H9 (cell line): ENCODE measurements around the gene SMIM10. TPM values are rescaled to one million over a fixed set of nuclear protein-coding genes. Genes with fewer than 3 reads are reported as not detected.

Experiments
- DNase-seq: peaks from one replicate; pipeline ENCODE4 v3.0.0-alpha.2; 2017
- H2AFZ ChIP-seq: one replicate; pipeline ENCODE4 v1.6.1; 2013; ENCODE audit warnings: mild to moderate bottlenecking, low read length, control low read depth, moderate library complexity
- H2AK5ac ChIP-seq: 2 replicates; pipeline ENCODE4 v1.6.1; 2013; ENCODE audit warnings: low read length, control low read depth, mixed read lengths; ENCODE audit not compliant: insufficient read length
- H2BK120ac ChIP-seq: one replicate; pipeline ENCODE4 v1.6.1; 2013; ENCODE audit warnings: low read depth, mild to moderate bottlenecking, low read length, control low read depth, inconsistent platforms; ENCODE audit not compliant: poor library complexity, severe bottlenecking
- H2BK12ac ChIP-seq: 2 replicates; pipeline ENCODE4 v1.6.1; 2013; ENCODE audit warnings: low read length, control low read depth, mixed read lengths, low read depth; ENCODE audit not compliant: insufficient read length
- H2BK15ac ChIP-seq: 2 replicates; pipeline ENCODE4 v1.6.1; 2013; ENCODE audit warnings: low read depth, low read length, control low read depth
- H2BK20ac ChIP-seq: one replicate; pipeline ENCODE4 v1.6.1; 2013; ENCODE audit warnings: low read depth, mild to moderate bottlenecking, low read length, control low read depth, inconsistent platforms; ENCODE audit not compliant: poor library complexity, severe bottlenecking
- H2BK5ac ChIP-seq: 2 replicates; pipeline ENCODE4 v1.6.1; 2013; ENCODE audit warnings: low read length, control low read depth, mixed read lengths; ENCODE audit not compliant: insufficient read length
- H3K14ac ChIP-seq: 2 replicates; pipeline ENCODE4 v1.6.1; 2013; ENCODE audit warnings: low read length, control low read depth; ENCODE audit not compliant: insufficient read depth
- H3K18ac ChIP-seq: 2 replicates; pipeline ENCODE4 v1.6.1; 2013; ENCODE audit warnings: low read depth, mild to moderate bottlenecking, mixed read lengths, low read length, control low read depth; ENCODE audit not compliant: insufficient read length
- H3K23ac ChIP-seq: 2 replicates; pipeline ENCODE4 v1.6.1; 2013; ENCODE audit warnings: low read length, control low read depth, mixed read lengths, low read depth; ENCODE audit not compliant: insufficient read length
- H3K23me2 ChIP-seq: 2 replicates; pipeline ENCODE4 v1.6.1; 2013; ENCODE audit warnings: low read depth, mild to moderate bottlenecking, mixed read lengths, low read length, control low read depth; ENCODE audit not compliant: insufficient read length, poor library complexity, severe bottlenecking
- H3K27ac ChIP-seq: 2 replicates; pipeline ENCODE4 v1.5.1; 2013; ENCODE audit warnings: low read length, control low read depth, mixed read lengths, low read depth; ENCODE audit not compliant: insufficient read length
- H3K27me3 ChIP-seq: 2 replicates; pipeline ENCODE4 v1.6.1; 2013; ENCODE audit warnings: low read length, control low read depth, inconsistent platforms; ENCODE audit not compliant: insufficient read depth
- H3K4ac ChIP-seq: 2 replicates; pipeline ENCODE4 v1.6.1; 2013; ENCODE audit warnings: low read depth, mild to moderate bottlenecking, control low read depth, inconsistent platforms, low read length, moderate library complexity
- H3K4me1 ChIP-seq: 2 replicates; pipeline ENCODE4 v1.6.1; 2013; ENCODE audit warnings: low read length, control low read depth, inconsistent platforms; ENCODE audit not compliant: insufficient read depth
- H3K4me2 ChIP-seq: 2 replicates; pipeline ENCODE4 v1.6.1; 2013; ENCODE audit warnings: low read length, control low read depth, mixed read lengths; ENCODE audit not compliant: insufficient read length, insufficient read depth
- H3K56ac ChIP-seq: 2 replicates; pipeline ENCODE4 v1.6.1; 2013; ENCODE audit warnings: low read depth, mild to moderate bottlenecking, mixed read lengths, low read length, control low read depth; ENCODE audit not compliant: insufficient read length
- H3K79me1 ChIP-seq: 2 replicates; pipeline ENCODE4 v1.6.1; 2013; ENCODE audit warnings: low read depth, mild to moderate bottlenecking, moderate library complexity, low read length, control low read depth, inconsistent platforms; ENCODE audit not compliant: insufficient read depth, poor library complexity, severe bottlenecking
- H3K79me2 ChIP-seq: 2 replicates; pipeline ENCODE4 v1.6.1; 2013; ENCODE audit warnings: low read length, control low read depth, inconsistent platforms; ENCODE audit not compliant: insufficient read depth
- H3K9ac ChIP-seq: 2 replicates; pipeline ENCODE4 v1.6.1; 2013; ENCODE audit warnings: low read length, control low read depth, mixed read lengths; ENCODE audit not compliant: insufficient read length; ENCODE audit errors: extremely low read depth
- H3K9me3 ChIP-seq: one replicate; pipeline ENCODE4 v1.6.1; 2013; ENCODE audit warnings: low read depth, low read length, inconsistent platforms; ENCODE audit not compliant: control insufficient read depth
- H3T11ph ChIP-seq: one replicate; pipeline ENCODE4 v1.6.1; 2013; ENCODE audit warnings: mild to moderate bottlenecking, low read length, control low read depth, inconsistent platforms
- H4K20me1 ChIP-seq: one replicate; pipeline ENCODE4 v1.6.1; 2013; ENCODE audit not compliant: control insufficient read depth, insufficient read length, insufficient read depth
- H4K5ac ChIP-seq: 2 replicates; pipeline ENCODE4 v1.6.1; 2013; ENCODE audit warnings: low read depth, mild to moderate bottlenecking, mixed read lengths, low read length, control low read depth; ENCODE audit not compliant: insufficient read length
- H4K8ac ChIP-seq: replicated peaks from 2 replicates; pipeline ENCODE4 v1.6.1; 2013; ENCODE audit warnings: low read length, control low read depth, mixed read lengths, low read depth; ENCODE audit not compliant: insufficient read length
- H4K91ac ChIP-seq: 2 replicates; pipeline ENCODE4 v1.6.1; 2013; ENCODE audit warnings: low read depth, mild to moderate bottlenecking, moderate library complexity, mixed read lengths, low read length, control low read depth; ENCODE audit not compliant: insufficient read length
- H3K27ac Mint-ChIP-seq, 3 experiments: 2 replicates in 2 of 3; 3 replicates in 1 of 3; pipeline ENCODE4 v1.8.0; 2020 to 2021; ENCODE audit warnings: mixed read lengths in 3 of 3, mild to moderate bottlenecking in 1 of 3, moderate library complexity in 1 of 3
- H3K27me3 Mint-ChIP-seq: 2 replicates; pipeline ENCODE4 v1.8.0; 2021; ENCODE audit warnings: low read depth, mild to moderate bottlenecking, moderate library complexity, mixed read lengths
- H3K36me3 Mint-ChIP-seq, 3 experiments: 2 replicates in 2 of 3; 3 replicates in 1 of 3; pipeline ENCODE4 v1.8.0; 2020 to 2021; ENCODE audit warnings: low read depth in 3 of 3, mixed read lengths in 3 of 3; ENCODE audit not compliant: insufficient read depth in 1 of 3
- H3K4me1 Mint-ChIP-seq, 2 experiments: 2 replicates each; pipeline ENCODE4 v1.8.0; 2020; ENCODE audit warnings: mixed read lengths in 2 of 2
- H3K4me3 Mint-ChIP-seq, 2 experiments: 2 replicates in 1 of 2; 3 replicates in 1 of 2; pipeline ENCODE4 v1.8.0; 2020 to 2021; ENCODE audit warnings: mild to moderate bottlenecking in 2 of 2, mixed read lengths in 2 of 2, moderate library complexity in 1 of 2
- H3K9me3 Mint-ChIP-seq, 2 experiments: 2 replicates in 1 of 2; 3 replicates in 1 of 2; pipeline ENCODE4 v1.8.0; 2020; ENCODE audit warnings: mild to moderate bottlenecking in 2 of 2, mixed read lengths in 2 of 2, moderate library complexity in 1 of 2
- CTCF ChIP-seq: fragments of 200-600 bp; sonication (generic); conservative IDR thresholded peaks from 3 replicates; pipeline ENCODE4 v1.8.0; 2021; ENCODE audit warnings: antibody characterized with exemption, mild to moderate bottlenecking
- WGBS: extraction: QIAGEN DNeasy Blood & Tissue Kit; methylation state at CpG from one replicate; pipeline ENCODE4 v1.1.7; 2013; ENCODE audit warnings: missing lambda C conversion rate, low lambda C conversion rate, mixed read lengths; ENCODE audit not compliant: insufficient read length; ENCODE audit errors: extremely low coverage; 5-methylcytosine and 5-hydroxymethylcytosine counted together
- total RNA-seq: library from RNA; stranded (reverse); gene quantifications from 2 replicates; pipeline ENCODE4 v1.2.1, GENCODE V29; 2021

Gene SMIM10
- total RNA-seq, 1 experiment from 2014 or later, result 1.2 TPM

GRCh38 chrX:135010921-135011320 lies 20.1 kb downstream of the SMIM10 start:
- H3K56ac ChIP-seq, result no peak overlapping the region
- H3K4me1 ChIP-seq, result peaks cover 10% of the 10 kb centered on the region; the same call in 1 of the 2 replicates
- H2AK5ac ChIP-seq, result no peak overlapping the region
- H3K23ac ChIP-seq, result no peak overlapping the region
- H3K18ac ChIP-seq, result no peak overlapping the region
- H2BK120ac ChIP-seq, result no peak overlapping the region
- no CpG with 5 or more reads among the region's 4 CpGs for WGBS
- H3K9ac ChIP-seq, result no peak overlapping the region
- no peaks in the 10 kb centered on the region for H3K23me2 ChIP-seq
- no peaks in the 10 kb centered on the region for H3K79me1 ChIP-seq
- no peaks in the 10 kb centered on the region; the same call in 1 of the 2 replicates for H3K79me2 ChIP-seq
- no peak overlapping the region for H3K27ac ChIP-seq
- no peak overlapping the region for H2AFZ ChIP-seq
- H3T11ph ChIP-seq, result no peak overlapping the region
- no peaks in the 10 kb centered on the region for H4K20me1 ChIP-seq
- no peak overlapping the region for H2BK15ac ChIP-seq
- H3K4ac ChIP-seq, result no peak overlapping the region
- no peaks in the 10 kb centered on the region for H3K27me3 ChIP-seq
- Mint-ChIP-seq H3K9me3 (peaks cover 0 to 67% of the 10 kb centered on the region in 2 experiments; a peak in 3 of 5 replicates), H3K36me3 (0 out of 7 replicates have a peak, but pooled peaks cover 0 to 5% (median 0%) of the 10 kb centered on the region in 3 experiments), H3K27ac (no peak overlapping the region), H3K4me3 (no peak overlapping the region), H3K27me3 (no peaks in the 10 kb centered on the region), H3K4me1 (peaks cover 19 to 23% of the 10 kb centered on the region in 2 experiments)
- H4K5ac ChIP-seq, result no peak overlapping the region
- no peak overlapping the region for H4K8ac ChIP-seq
- no peak overlapping the region for H3K14ac ChIP-seq
- TF ChIP-seq CTCF, result no peak
- no peak overlapping the region for H2BK20ac ChIP-seq
- H2BK5ac ChIP-seq, result no peak overlapping the region
- no peak overlapping the region for H3K4me2 ChIP-seq
- H4K91ac ChIP-seq, result no peak overlapping the region
- H2BK12ac ChIP-seq, result no peak overlapping the region
- DNase-seq, result no peak
- peaks cover 25% of the 10 kb centered on the region for H3K9me3 ChIP-seq
